DOHH2 (cell line): Measurements from ENCODE around the gene CEACAM20.

Experiments
- H3F3A ChIP-seq: fragments of 200-600 bp; sonication (generic), shearing (Covaris generic); 2 replicates; pipeline ENCODE4 v1.6.0; 2016; ENCODE audit warnings: antibody characterized with exemption, mild to moderate bottlenecking; ENCODE audit not compliant: control insufficient read depth, insufficient read depth
- H3K27ac ChIP-seq: fragments of 200-600 bp; sonication (generic); 2 replicates; pipeline ENCODE4 v1.5.1; 2014; ENCODE audit warnings: low read depth, mild to moderate bottlenecking, low read length, moderate library complexity
- H3K27me3 ChIP-seq: fragments of 200-600 bp; sonication (generic); 2 replicates; pipeline ENCODE4 v1.6.1; 2014; ENCODE audit warnings: mild to moderate bottlenecking, low read length, mixed read lengths; ENCODE audit not compliant: control insufficient read depth
- H3K36me3 ChIP-seq: fragments of 200-600 bp; sonication (generic); 2 replicates; pipeline ENCODE4 v1.6.1; 2014; ENCODE audit warnings: mild to moderate bottlenecking, low read length, moderate library complexity, mixed read lengths; ENCODE audit not compliant: control insufficient read depth
- H3K4me1 ChIP-seq: fragments of 200-600 bp; sonication (generic); 2 replicates; pipeline ENCODE4 v1.6.1; 2014; ENCODE audit warnings: mild to moderate bottlenecking, low read length, mixed read lengths; ENCODE audit not compliant: control insufficient read depth
- H3K4me2 ChIP-seq: fragments of 200-600 bp; sonication (generic); 2 replicates; pipeline ENCODE4 v1.6.0; 2014; ENCODE audit warnings: mild to moderate bottlenecking, low read length, moderate library complexity
- H3K4me3 ChIP-seq: fragments of 200-600 bp; sonication (generic); 2 replicates; pipeline ENCODE4 v1.5.1; 2014; ENCODE audit warnings: mild to moderate bottlenecking, low read length, mixed read lengths
- H3K79me2 ChIP-seq: fragments of 200-600 bp; sonication (generic); 2 replicates; pipeline ENCODE4 v1.6.1; 2014; ENCODE audit warnings: mild to moderate bottlenecking, low read length, mixed read lengths; ENCODE audit not compliant: control insufficient read depth
- H3K9me2 ChIP-seq: fragments of 200-600 bp; sonication (generic); replicated peaks from 2 replicates; pipeline ENCODE4 v1.6.1; 2014; ENCODE audit warnings: mild to moderate bottlenecking, low read length, mixed read lengths; ENCODE audit not compliant: control insufficient read depth
- H3K9me3 ChIP-seq: fragments of 200-600 bp; sonication (generic); 2 replicates; pipeline ENCODE4 v1.6.1; 2014; ENCODE audit warnings: antibody characterized with exemption, low read length, mixed read lengths; ENCODE audit not compliant: control insufficient read depth, insufficient read depth
- H4K20me1 ChIP-seq: fragments of 200-600 bp; sonication (generic); 2 replicates; pipeline ENCODE4 v1.6.0; 2014; ENCODE audit warnings: low read depth, mild to moderate bottlenecking, antibody characterized with exemption, low read length, moderate library complexity; ENCODE audit not compliant: control insufficient read depth, insufficient read depth
- CTCF ChIP-seq: fragments of 200-600 bp; sonication (generic); IDR thresholded peaks from one replicate; pipeline ENCODE4 v1.5.1; 2014; ENCODE audit warnings: antibody characterized with exemption, mild to moderate bottlenecking, low read depth, low read length; ENCODE audit not compliant: poor library complexity, severe bottlenecking
- EZH2phosphoT487 ChIP-seq: fragments of 200-600 bp; sonication (generic); IDR thresholded peaks from 2 replicates; pipeline ENCODE4 v1.6.1; 2017; ENCODE audit warnings: borderline replicate concordance, mild to moderate bottlenecking, antibody characterized with exemption, low read length, moderate library complexity, mixed read lengths

Gene CEACAM20

GRCh38 chr19:44529536-44529935 lies at the start of gene CEACAM20:
TSS of gene CEACAM20 (minus strand) at chr19:44529675. CDS start at chr19:44529509, 166 bp downstream.
- Histone ChIP-seq H3K36me3 (no peaks in the 10 kb centered on the region), H3K9me2 (no peaks in the 10 kb centered on the region), H4K20me1 (no peaks in the 10 kb centered on the region), H3F3A (no peaks in the 10 kb centered on the region), H3K4me3 (no peak within 1 kb of the TSS), H3K9me3 (no peaks in the 10 kb centered on the region), H3K27ac (no peak within 1 kb of the TSS), H3K27me3 (no peaks in the 10 kb centered on the region), H3K4me1 (no peaks in the 10 kb centered on the region), H3K79me2 (no peaks in the 10 kb centered on the region), H3K4me2 (no peak within 1 kb of the TSS)
- no peak for TF ChIP-seq CTCF
- TF ChIP-seq EZH2phosphoT487 = no peak

GRCh38 chr19:44577566-44577874 lies 48.0 kb upstream of the CEACAM20 start:
- Histone ChIP-seq H3K36me3 (no peaks in the 10 kb centered on the region), H3K4me3 (no peak overlapping the region), H3F3A (no peaks in the 10 kb centered on the region), H3K9me3 (no peaks in the 10 kb centered on the region), H4K20me1 (no peaks in the 10 kb centered on the region), H3K4me2 (no peak overlapping the region), H3K27me3 (no peaks in the 10 kb centered on the region), H3K27ac (no peak overlapping the region), H3K4me1 (no peaks in the 10 kb centered on the region), H3K9me2 (no peaks in the 10 kb centered on the region), H3K79me2 (no peaks in the 10 kb centered on the region)
- no peak for TF ChIP-seq CTCF
- no peak for TF ChIP-seq EZH2phosphoT487

DNA sequence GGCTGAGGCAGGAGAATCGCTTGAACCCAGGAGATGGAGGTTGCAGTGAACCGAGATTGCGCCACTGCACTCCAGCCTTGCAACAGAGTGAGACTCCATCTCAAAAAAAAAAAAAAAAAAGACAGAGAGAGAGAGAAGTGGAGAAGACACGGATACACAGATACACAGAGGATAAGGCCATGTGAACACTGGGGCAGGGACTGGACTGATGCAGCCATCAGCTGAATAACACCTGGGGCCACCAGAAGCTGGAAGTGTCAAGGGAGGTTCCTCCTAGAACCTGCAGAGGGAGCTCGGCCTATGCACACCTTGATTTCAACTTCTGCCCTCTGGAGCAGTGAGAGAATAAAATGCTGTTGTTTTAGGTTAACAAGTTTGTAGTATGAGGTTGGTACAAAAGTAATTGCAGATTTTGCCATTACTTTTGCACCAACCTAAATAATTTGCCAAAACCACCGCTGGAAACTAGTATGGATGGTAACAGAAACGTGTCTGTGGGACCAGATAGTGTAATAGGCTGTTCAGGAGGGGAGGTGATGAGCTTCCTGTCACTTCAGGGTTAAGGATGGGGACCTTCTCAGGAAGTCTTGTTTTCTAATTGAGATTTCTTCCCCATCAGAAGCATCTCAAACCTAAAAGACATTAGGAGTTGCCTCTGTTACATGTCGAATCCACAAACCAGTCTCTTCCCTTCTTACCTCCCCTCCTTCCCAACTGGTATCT lies 47.5 kb upstream of the CEACAM20 start:
- TF ChIP-seq EZH2phosphoT487 (no peak), CTCF (peak; percentile 64)
- H3F3A ChIP-seq = no peaks in the 10 kb centered on the region
- no peaks in the 10 kb centered on the region for H4K20me1 ChIP-seq
- H3K27ac ChIP-seq = no peak overlapping the region
- no peak overlapping the region for H3K4me3 ChIP-seq
- no peaks in the 10 kb centered on the region for H3K9me3 ChIP-seq
- no peak overlapping the region for H3K4me2 ChIP-seq
- no peaks in the 10 kb centered on the region for H3K27me3 ChIP-seq
- no peaks in the 10 kb centered on the region for H3K9me2 ChIP-seq
- no peaks in the 10 kb centered on the region for H3K79me2 ChIP-seq
- H3K36me3 ChIP-seq = no peaks in the 10 kb centered on the region
- no peaks in the 10 kb centered on the region for H3K4me1 ChIP-seq
